HG03520 (cell line): ENCODE data around the gene TJP3.

Experiments used
- ATAC-seq: cut with Tn5 transposase; IDR thresholded peaks from one replicate; pipeline ENCODE4 v1.9.1; 2021; ENCODE audit warnings: mild to moderate bottlenecking, moderate library complexity; ENCODE audit not compliant: unreplicated experiment

Gene TJP3

GRCh38 chr19:3712663-3713611, 4.8 kb downstream of the TJP3 start:
- no peak for ATAC-seq

- ATAC-seq, result no peak
Measured at GRCh38 chr19:3716147-3716668, 8.0 kb downstream of the TJP3 start.

GRCh38 chr19:3719868-3720267, 11.7 kb downstream of the TJP3 start:
- no peak for ATAC-seq

GRCh38 chr19:3720349-3720917, 12.2 kb downstream of the TJP3 start:
- ATAC-seq, result no peak

- no peak for ATAC-seq
Measured at GRCh38 chr19:3721131-3721886, 13.1 kb downstream of the TJP3 start.

GRCh38 chr19:3721887-3722442, 13.8 kb downstream of the TJP3 start:
- ATAC-seq, result no peak

GRCh38 chr19:3722443-3723109, 14.4 kb downstream of the TJP3 start:
- no peak for ATAC-seq

GRCh38 chr19:3723110-3723488, 14.9 kb downstream of the TJP3 start:
- no peak for ATAC-seq

- no peak for ATAC-seq
Measured at GRCh38 chr19:3723883-3724282, 15.7 kb downstream of the TJP3 start.

GRCh38 chr19:3725121-3725520, 16.9 kb downstream of the TJP3 start:
- no peak for ATAC-seq

GRCh38 chr19:3725640-3726310, 17.6 kb downstream of the TJP3 start:
- ATAC-seq, result no peak

GRCh38 chr19:3730457-3730958, 22.3 kb downstream of the TJP3 start:
- no peak for ATAC-seq

- ATAC-seq, result no peak
Measured at GRCh38 chr19:3732108-3732507, 23.9 kb downstream of the TJP3 start.

GRCh38 chr19:3733549-3734309, 25.5 kb downstream of the TJP3 start:
- ATAC-seq, result no peak

GRCh38 chr19:3734310-3734600, 26.1 kb downstream of the TJP3 start:
- no peak for ATAC-seq

GRCh38 chr19:3736106-3736724, 28.0 kb downstream of the TJP3 start:
- ATAC-seq, result no peak

- ATAC-seq, result no peak
Measured at GRCh38 chr19:3737487-3738205, 29.5 kb downstream of the TJP3 start.
